Liver (tissue), 9 donors: Measurements from ENCODE around the gene PGBD5. TPM values are rescaled to one million over a fixed set of nuclear protein-coding genes. Genes with fewer than 3 reads are reported as not detected.
A peak's percentile ranks its signal among the peaks of the same experiment; 100 is the strongest.

ENCODE experiments used
- DNase-seq: peaks from one replicate; pipeline ENCODE4 v3.0.0-alpha.2; 2017; ENCODE audit warnings: low spot score
- H3K27ac ChIP-seq, 2 donors: one replicate each; pipeline ENCODE4 v1.7.0; 2013; ENCODE audit warnings: inconsistent platforms in 2 of 2, low read length in 2 of 2, control low read depth in 1 of 2, low read depth in 1 of 2, mild to moderate bottlenecking in 1 of 2
- H3K27me3 ChIP-seq, 4 donors: one replicate each; pipeline versions ENCODE4 v1.6.1 to v1.7.0; 2013; ENCODE audit warnings: low read length in 3 of 4, inconsistent platforms in 1 of 4, mild to moderate bottlenecking in 1 of 4, moderate library complexity in 1 of 4; ENCODE audit not compliant: control insufficient read depth in 4 of 4, insufficient read depth in 4 of 4
- H3K36me3 ChIP-seq, 4 donors: one replicate each; pipeline versions ENCODE4 v1.6.1 to v1.7.0; 2013; ENCODE audit warnings: low read length in 3 of 4, mild to moderate bottlenecking in 3 of 4, low read depth in 1 of 4, moderate library complexity in 1 of 4; ENCODE audit not compliant: control insufficient read depth in 4 of 4, insufficient read depth in 3 of 4
- H3K4me1 ChIP-seq, 4 donors: one replicate each; pipeline versions ENCODE4 v1.6.1 to v1.7.0; 2013; ENCODE audit warnings: low read length in 3 of 4, mild to moderate bottlenecking in 3 of 4, moderate library complexity in 1 of 4; ENCODE audit not compliant: control insufficient read depth in 4 of 4, insufficient read depth in 4 of 4
- H3K4me3 ChIP-seq, 3 donors: one replicate each; pipeline versions ENCODE4 v1.6.1 to v1.7.0; 2013; ENCODE audit warnings: low read length in 3 of 3, control low read depth in 1 of 3, low read depth in 1 of 3, mild to moderate bottlenecking in 1 of 3
- H3K9ac ChIP-seq, 2 donors: one replicate each; pipeline ENCODE4 v1.7.0; 2013; ENCODE audit warnings: low read length in 2 of 2, mild to moderate bottlenecking in 2 of 2, moderate library complexity in 2 of 2, control low read depth in 1 of 2, low read depth in 1 of 2
- H3K9me3 ChIP-seq, 4 donors: one replicate each; pipeline versions ENCODE4 v1.6.1 to v1.7.0; 2013; ENCODE audit warnings: low read length in 3 of 4; ENCODE audit not compliant: control insufficient read depth in 4 of 4
- EGR1 ChIP-seq, 2 donors: IDR thresholded peaks; 2 replicates each; pipeline ENCODE4 v1.6.1; 2016 to 2018; ENCODE audit warnings: antibody characterized with exemption in 2 of 2, low read depth in 2 of 2
- FOXA1 ChIP-seq: IDR thresholded peaks from 2 replicates; pipeline ENCODE4 v1.6.1; 2016; ENCODE audit warnings: antibody characterized with exemption
- FOXA2 ChIP-seq: IDR thresholded peaks from 2 replicates; pipeline ENCODE4 v1.6.1; 2016; ENCODE audit warnings: antibody characterized with exemption
- GABPA ChIP-seq, 2 donors: IDR thresholded peaks in 1 of 2; conservative IDR thresholded peaks in 1 of 2; 2 replicates each; pipeline ENCODE4 v1.6.1; 2016; ENCODE audit warnings: antibody characterized with exemption in 2 of 2, mild to moderate bottlenecking in 1 of 2, moderate library complexity in 1 of 2
- HNF4A ChIP-seq, 2 donors: conservative IDR thresholded peaks; 2 replicates each; pipeline ENCODE4 v1.6.1; 2016; ENCODE audit warnings: antibody characterized with exemption in 2 of 2, mild to moderate bottlenecking in 2 of 2
- HNF4G ChIP-seq: IDR thresholded peaks from 2 replicates; pipeline ENCODE4 v1.6.1; 2016; ENCODE audit warnings: antibody characterized with exemption
- JUND ChIP-seq, 2 donors: IDR thresholded peaks; 2 replicates each; pipeline ENCODE4 v1.6.1; 2016; ENCODE audit warnings: antibody characterized with exemption in 2 of 2
- NR2F2 ChIP-seq: IDR thresholded peaks from 2 replicates; pipeline ENCODE4 v1.6.1; 2016; ENCODE audit warnings: antibody characterized with exemption
- RXRA ChIP-seq, 2 donors: IDR thresholded peaks; 2 replicates each; pipeline ENCODE4 v1.6.1; 2017 to 2018; ENCODE audit warnings: antibody characterized with exemption in 2 of 2, mild to moderate bottlenecking in 1 of 2
- TAF1 ChIP-seq: conservative IDR thresholded peaks from 2 replicates; pipeline ENCODE4 v1.6.1; 2016; ENCODE audit warnings: antibody characterized with exemption, mild to moderate bottlenecking
- YY1 ChIP-seq: IDR thresholded peaks from 2 replicates; pipeline ENCODE4 v1.6.1; 2016; ENCODE audit warnings: antibody characterized with exemption, mild to moderate bottlenecking
- WGBS: extraction: QIAGEN DNeasy Blood & Tissue Kit; methylation state at CpG from one replicate; pipeline ENCODE4 v1.1.7; 2013; 5-methylcytosine and 5-hydroxymethylcytosine counted together
- polyA plus RNA-seq, 2 donors: library from polyadenylated mRNA; stranded (reverse) in 1 of 2; unstranded in 1 of 2; fragments of 200-250 nt in 1 of 2; fragments of >200 nt in 1 of 2; fragmentation: Nextera tagmentation in 1 of 2; extraction: Ambion mirVana in 1 of 2; gene quantifications; one replicate each; pipeline versions ENCODE4 v1.2.1 to v1.2.3, GENCODE V29; 2013 to 2015
- total RNA-seq, 2 donors: library from RNA; depleted of rRNA; stranded (reverse); fragments of >200 nt; gene quantifications; one replicate each; pipeline ENCODE4 v1.2.3, GENCODE V29; 2014
- TF ChIP-seq, protein P1 (sequence below): IDR thresholded peaks from 2 replicates; pipeline ENCODE4 v1.6.1; 2016; ENCODE audit warnings: antibody characterized with exemption, mild to moderate bottlenecking
- TF ChIP-seq, protein P2 (sequence below): fragments of 150-350 bp; IDR thresholded peaks from 2 replicates; pipeline ENCODE4 v1.5.1; 2017; ENCODE audit warnings: improper control_type of control experiment, low read depth, low read length; ENCODE audit not compliant: missing input control
- TF ChIP-seq, protein P3 (sequence below): IDR thresholded peaks from 2 replicates; pipeline ENCODE4 v1.6.1; 2016; ENCODE audit warnings: antibody characterized with exemption
- TF ChIP-seq, protein P4 (sequence below): IDR thresholded peaks from 2 replicates; pipeline ENCODE4 v1.6.1; 2016; ENCODE audit warnings: antibody characterized with exemption
- donor health status: healthy.
- donor health status: healthy.
- donor health status: healthy.
- donor health status: healthy.
- donor health status: healthy.

PGBD5 gene
- total and polyA plus RNA-seq, 4 donors: 0.88 to 5.4 (median 2.7) TPM

DNA sequence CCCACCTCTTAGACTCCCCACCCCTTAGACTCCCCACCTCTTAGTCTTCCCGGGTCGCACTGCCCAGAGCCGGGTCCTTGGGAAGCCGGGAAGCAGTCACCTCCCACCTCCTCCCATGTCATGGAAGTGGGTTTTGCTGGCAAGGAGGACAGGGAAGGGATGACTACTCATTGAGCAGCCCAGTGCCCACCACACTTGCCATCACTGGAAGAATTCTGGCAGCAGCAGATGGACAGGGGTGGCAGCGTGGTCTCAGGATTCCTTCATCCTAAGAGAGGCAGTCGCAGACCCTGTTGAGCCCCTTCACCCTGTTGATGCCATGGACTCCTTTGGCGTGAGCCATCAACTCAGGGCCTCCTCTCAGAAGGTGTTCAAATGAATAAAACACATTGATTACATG lies 140.8 kb downstream of the PGBD5 start:
- Histone ChIP-seq H3K9me3 (no peaks in the 10 kb centered on the region), H3K4me1 (peaks cover 0 to 4% (median 0%) of the 10 kb centered on the region in 4 donors), H3K4me3 (no peak overlapping the region), H3K36me3 (peaks cover 0 to 9% (median 1%) of the 10 kb centered on the region in 4 donors), H3K27me3 (no peaks in the 10 kb centered on the region), H3K9ac (no peak overlapping the region), H3K27ac (no peak overlapping the region)
- no peak for TF ChIP-seq HNF4A (conservative IDR thresholded peaks at IDR 0.05)
- TF ChIP-seq RXRA (IDR thresholded peaks at IDR 0.05): no peak
- TF ChIP-seq, protein P1, sequence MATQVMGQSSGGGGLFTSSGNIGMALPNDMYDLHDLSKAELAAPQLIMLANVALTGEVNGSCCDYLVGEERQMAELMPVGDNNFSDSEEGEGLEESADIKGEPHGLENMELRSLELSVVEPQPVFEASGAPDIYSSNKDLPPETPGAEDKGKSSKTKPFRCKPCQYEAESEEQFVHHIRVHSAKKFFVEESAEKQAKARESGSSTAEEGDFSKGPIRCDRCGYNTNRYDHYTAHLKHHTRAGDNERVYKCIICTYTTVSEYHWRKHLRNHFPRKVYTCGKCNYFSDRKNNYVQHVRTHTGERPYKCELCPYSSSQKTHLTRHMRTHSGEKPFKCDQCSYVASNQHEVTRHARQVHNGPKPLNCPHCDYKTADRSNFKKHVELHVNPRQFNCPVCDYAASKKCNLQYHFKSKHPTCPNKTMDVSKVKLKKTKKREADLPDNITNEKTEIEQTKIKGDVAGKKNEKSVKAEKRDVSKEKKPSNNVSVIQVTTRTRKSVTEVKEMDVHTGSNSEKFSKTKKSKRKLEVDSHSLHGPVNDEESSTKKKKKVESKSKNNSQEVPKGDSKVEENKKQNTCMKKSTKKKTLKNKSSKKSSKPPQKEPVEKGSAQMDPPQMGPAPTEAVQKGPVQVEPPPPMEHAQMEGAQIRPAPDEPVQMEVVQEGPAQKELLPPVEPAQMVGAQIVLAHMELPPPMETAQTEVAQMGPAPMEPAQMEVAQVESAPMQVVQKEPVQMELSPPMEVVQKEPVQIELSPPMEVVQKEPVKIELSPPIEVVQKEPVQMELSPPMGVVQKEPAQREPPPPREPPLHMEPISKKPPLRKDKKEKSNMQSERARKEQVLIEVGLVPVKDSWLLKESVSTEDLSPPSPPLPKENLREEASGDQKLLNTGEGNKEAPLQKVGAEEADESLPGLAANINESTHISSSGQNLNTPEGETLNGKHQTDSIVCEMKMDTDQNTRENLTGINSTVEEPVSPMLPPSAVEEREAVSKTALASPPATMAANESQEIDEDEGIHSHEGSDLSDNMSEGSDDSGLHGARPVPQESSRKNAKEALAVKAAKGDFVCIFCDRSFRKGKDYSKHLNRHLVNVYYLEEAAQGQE: no peak
- no peak for TF ChIP-seq FOXA2
- TF ChIP-seq, protein P2, sequence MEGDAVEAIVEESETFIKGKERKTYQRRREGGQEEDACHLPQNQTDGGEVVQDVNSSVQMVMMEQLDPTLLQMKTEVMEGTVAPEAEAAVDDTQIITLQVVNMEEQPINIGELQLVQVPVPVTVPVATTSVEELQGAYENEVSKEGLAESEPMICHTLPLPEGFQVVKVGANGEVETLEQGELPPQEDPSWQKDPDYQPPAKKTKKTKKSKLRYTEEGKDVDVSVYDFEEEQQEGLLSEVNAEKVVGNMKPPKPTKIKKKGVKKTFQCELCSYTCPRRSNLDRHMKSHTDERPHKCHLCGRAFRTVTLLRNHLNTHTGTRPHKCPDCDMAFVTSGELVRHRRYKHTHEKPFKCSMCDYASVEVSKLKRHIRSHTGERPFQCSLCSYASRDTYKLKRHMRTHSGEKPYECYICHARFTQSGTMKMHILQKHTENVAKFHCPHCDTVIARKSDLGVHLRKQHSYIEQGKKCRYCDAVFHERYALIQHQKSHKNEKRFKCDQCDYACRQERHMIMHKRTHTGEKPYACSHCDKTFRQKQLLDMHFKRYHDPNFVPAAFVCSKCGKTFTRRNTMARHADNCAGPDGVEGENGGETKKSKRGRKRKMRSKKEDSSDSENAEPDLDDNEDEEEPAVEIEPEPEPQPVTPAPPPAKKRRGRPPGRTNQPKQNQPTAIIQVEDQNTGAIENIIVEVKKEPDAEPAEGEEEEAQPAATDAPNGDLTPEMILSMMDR: no peak
- no peak for DNase-seq
- 88% methylated on average over 7 of the region's 7 CpGs for WGBS

DNA sequence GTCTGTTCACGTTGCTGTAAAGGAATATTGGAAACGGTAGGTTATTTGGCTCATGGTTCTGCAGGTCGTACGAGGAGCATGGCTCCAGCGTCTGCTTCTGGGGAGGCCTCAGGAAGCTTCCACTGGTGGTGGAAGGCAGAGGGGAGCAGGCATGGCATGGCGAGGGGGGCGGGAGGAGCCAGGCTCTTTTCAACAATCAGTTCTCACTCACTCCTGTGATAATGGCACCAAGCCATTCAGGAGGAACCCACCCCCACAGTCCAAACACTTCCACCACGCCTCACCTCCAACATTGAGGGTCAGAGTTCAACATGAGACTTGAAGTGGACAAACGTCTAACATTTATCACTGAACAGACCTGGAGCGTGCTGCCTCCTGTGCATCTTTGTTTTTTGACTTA lies 141.2 kb downstream of the PGBD5 start:
- Histone ChIP-seq H3K9me3 (no peaks in the 10 kb centered on the region), H3K4me1 (peaks cover 0 to 4% (median 0%) of the 10 kb centered on the region in 4 donors), H3K4me3 (no peak overlapping the region), H3K36me3 (peaks cover under 1 to 14% (median 5%) of the 10 kb centered on the region in 4 donors), H3K9ac (no peak overlapping the region), H3K27me3 (no peaks in the 10 kb centered on the region), H3K27ac (no peak overlapping the region)
- WGBS: 74% methylated on average over 10 of the region's 10 CpGs
- DNase-seq: no peak
- TF ChIP-seq HNF4A (conservative IDR thresholded peaks at IDR 0.05) (peak in 1 of 2 donors; percentile 17), YY1 (no peak)

DNA sequence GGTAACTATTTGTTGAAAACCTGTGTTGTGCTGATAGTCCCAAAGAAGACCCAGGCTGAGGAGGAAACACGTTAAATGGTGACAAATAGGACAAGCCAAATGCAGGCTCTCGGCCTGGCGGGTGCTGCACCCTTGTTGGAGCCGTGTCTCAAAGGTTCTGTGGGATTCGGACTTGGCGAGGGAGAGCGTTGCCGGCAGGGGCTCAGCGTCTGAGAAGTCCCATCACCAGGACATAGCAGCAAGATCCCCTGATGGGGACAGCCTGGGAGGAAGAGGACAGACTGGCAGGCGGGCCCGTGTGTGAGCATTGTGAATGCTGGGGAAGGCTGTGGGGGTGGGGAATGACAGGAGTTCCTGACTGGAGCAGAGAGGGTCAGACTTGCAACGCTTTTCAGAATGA lies 142.5 kb downstream of the PGBD5 start:
- peaks cover 9 to 26% (median 13%) of the 10 kb centered on the region in 4 donors for H3K36me3 ChIP-seq
- H3K9me3 ChIP-seq: no peaks in the 10 kb centered on the region
- H3K4me1 ChIP-seq: peaks cover 0 to 4% (median 0%) of the 10 kb centered on the region in 4 donors
- no peak overlapping the region for H3K4me3 ChIP-seq
- H3K9ac ChIP-seq: no peak overlapping the region
- H3K27ac ChIP-seq: no peak overlapping the region
- no peaks in the 10 kb centered on the region for H3K27me3 ChIP-seq
- 96% methylated on average over 12 of the region's 12 CpGs for WGBS
- no peak for DNase-seq
- TF ChIP-seq HNF4A (conservative IDR thresholded peaks at IDR 0.05) (no peak), NR2F2 (no peak), JUND (IDR thresholded peaks at IDR 0.05) (no peak), TAF1 (no peak), GABPA (IDR thresholded peaks at IDR 0.05 in 1 of 2, conservative IDR thresholded peaks at IDR 0.05 in 1 of 2) (no peak), EGR1 (IDR thresholded peaks at IDR 0.05; ENCODE audit: low read depth in 2 of 2) (no peak), HNF4G (no peak), FOXA1 (no peak), YY1 (no peak)
- TF ChIP-seq, protein P1: no peak
- TF ChIP-seq, protein P3, sequence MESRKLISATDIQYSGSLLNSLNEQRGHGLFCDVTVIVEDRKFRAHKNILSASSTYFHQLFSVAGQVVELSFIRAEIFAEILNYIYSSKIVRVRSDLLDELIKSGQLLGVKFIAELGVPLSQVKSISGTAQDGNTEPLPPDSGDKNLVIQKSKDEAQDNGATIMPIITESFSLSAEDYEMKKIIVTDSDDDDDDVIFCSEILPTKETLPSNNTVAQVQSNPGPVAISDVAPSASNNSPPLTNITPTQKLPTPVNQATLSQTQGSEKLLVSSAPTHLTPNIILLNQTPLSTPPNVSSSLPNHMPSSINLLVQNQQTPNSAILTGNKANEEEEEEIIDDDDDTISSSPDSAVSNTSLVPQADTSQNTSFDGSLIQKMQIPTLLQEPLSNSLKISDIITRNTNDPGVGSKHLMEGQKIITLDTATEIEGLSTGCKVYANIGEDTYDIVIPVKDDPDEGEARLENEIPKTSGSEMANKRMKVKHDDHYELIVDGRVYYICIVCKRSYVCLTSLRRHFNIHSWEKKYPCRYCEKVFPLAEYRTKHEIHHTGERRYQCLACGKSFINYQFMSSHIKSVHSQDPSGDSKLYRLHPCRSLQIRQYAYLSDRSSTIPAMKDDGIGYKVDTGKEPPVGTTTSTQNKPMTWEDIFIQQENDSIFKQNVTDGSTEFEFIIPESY: no peak
- TF ChIP-seq, protein P4, sequence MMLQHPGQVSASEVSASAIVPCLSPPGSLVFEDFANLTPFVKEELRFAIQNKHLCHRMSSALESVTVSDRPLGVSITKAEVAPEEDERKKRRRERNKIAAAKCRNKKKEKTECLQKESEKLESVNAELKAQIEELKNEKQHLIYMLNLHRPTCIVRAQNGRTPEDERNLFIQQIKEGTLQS: no peak
